Esophagus muscularis mucosa (tissue), 3 donors: ENCODE results near the gene AIPL1.

ENCODE experiments used
- POLR2A ChIP-seq: fragments of 450-650 bp; IDR thresholded peaks from one replicate; pipeline ENCODE4 v1.6.1; 2017; ENCODE audit warnings: antibody characterized with exemption, moderate library complexity, mild to moderate bottlenecking, low read depth
- POLR2AphosphoS5 ChIP-seq, 2 donors: sonication (generic); formaldehyde crosslinking; IDR thresholded peaks; one replicate each; pipeline ENCODE4 v1.6.1; 2017; ENCODE audit warnings: antibody characterized with exemption in 2 of 2
- TF ChIP-seq, protein P1 (sequence below), 3 experiments: fragments of 200-600 bp in 2 of 3; fragments of 450-650 bp in 1 of 3; sonication (generic) in 2 of 3; IDR thresholded peaks; one replicate each; pipeline ENCODE4 v1.5.1; 2017 to 2019; ENCODE audit warnings: antibody characterized with exemption in 3 of 3, mild to moderate bottlenecking in 2 of 3, moderate library complexity in 1 of 3

DNA sequence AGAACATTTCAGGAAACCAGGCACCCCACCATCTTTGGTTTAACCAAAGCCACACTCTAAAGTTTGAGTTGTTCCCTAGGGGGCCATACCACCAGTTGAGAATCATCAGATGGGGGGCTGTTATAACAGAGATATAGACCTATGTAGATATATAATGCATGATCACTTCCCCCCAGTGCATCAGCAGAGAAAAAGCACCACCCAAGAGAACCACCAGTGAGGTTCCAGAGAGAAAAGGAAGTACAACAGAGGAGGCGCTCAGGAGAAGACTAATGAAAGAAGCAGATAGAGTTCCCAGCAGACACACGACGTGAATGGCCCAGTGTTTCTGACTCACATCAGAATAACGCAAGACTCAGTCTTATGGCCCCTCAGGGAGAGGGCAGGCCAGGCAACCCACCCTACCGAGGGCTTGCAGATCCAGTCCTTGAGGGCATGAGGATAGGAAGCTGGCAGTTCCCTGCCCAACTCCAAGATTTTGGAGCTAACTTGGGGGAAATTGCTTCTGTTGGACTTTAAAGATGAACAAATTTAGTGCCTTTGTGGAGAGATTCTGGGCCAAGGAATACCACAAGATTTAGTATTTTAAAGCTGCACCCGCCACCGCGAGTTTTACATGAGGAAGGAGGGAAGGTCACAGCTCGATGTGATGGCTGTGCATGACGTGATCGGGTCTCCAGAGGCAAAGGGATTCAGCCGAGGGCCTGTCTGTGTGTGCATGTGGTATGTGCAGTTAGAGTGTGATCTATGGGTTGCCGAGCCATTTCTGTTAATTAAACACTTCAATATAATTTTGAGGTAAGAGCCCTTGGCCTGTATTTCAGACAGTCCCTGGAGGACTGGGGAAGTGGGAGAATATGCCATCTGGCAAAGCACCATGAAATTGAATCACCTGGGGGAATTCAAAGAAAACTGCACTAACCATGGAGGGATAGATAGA, 53.1 kb downstream of the AIPL1 start:
- TF ChIP-seq, protein P1, sequence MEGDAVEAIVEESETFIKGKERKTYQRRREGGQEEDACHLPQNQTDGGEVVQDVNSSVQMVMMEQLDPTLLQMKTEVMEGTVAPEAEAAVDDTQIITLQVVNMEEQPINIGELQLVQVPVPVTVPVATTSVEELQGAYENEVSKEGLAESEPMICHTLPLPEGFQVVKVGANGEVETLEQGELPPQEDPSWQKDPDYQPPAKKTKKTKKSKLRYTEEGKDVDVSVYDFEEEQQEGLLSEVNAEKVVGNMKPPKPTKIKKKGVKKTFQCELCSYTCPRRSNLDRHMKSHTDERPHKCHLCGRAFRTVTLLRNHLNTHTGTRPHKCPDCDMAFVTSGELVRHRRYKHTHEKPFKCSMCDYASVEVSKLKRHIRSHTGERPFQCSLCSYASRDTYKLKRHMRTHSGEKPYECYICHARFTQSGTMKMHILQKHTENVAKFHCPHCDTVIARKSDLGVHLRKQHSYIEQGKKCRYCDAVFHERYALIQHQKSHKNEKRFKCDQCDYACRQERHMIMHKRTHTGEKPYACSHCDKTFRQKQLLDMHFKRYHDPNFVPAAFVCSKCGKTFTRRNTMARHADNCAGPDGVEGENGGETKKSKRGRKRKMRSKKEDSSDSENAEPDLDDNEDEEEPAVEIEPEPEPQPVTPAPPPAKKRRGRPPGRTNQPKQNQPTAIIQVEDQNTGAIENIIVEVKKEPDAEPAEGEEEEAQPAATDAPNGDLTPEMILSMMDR (IDR thresholded peaks at IDR 0.05) = no peak
- TF ChIP-seq POLR2AphosphoS5 (IDR thresholded peaks at IDR 0.05) (no peak), POLR2A (no peak)
